NCI-H1048 (cell line): ENCODE measurements around the gene KCTD1.

Experiments
- DNase-seq: peaks from one replicate; lab custom pipeline; 2025; lab: John Stamatoyannopoulos, UW

KCTD1 gene

GRCh38 chr18:26521617-26522016 is 26.7 kb downstream of the KCTD1 start:
- no peak for DNase-seq

- no peak for DNase-seq
Observed at GRCh38 chr18:26520974-26521373, 27.4 kb downstream of the KCTD1 start.

- DNase-seq: no peak
Observed at GRCh38 chr18:26519114-26519513, 29.2 kb downstream of the KCTD1 start.

- no peak for DNase-seq
Observed at GRCh38 chr18:26516964-26517363, 31.4 kb downstream of the KCTD1 start.

GRCh38 chr18:26515643-26516487 is 32.5 kb downstream of the KCTD1 start:
- no peak for DNase-seq

GRCh38 chr18:26511339-26512071 is 36.8 kb downstream of the KCTD1 start:
- no peak for DNase-seq

GRCh38 chr18:26510337-26510736 is 38.0 kb downstream of the KCTD1 start:
- DNase-seq: no peak

GRCh38 chr18:26506012-26506411 is 42.3 kb downstream of the KCTD1 start:
- no peak for DNase-seq

GRCh38 chr18:26504831-26505230 is 43.5 kb downstream of the KCTD1 start:
- no peak for DNase-seq

GRCh38 chr18:26503382-26503781 is 45.0 kb downstream of the KCTD1 start:
- no peak for DNase-seq

- DNase-seq: peak; percentile 34
Observed at GRCh38 chr18:26502823-26503222, 45.5 kb downstream of the KCTD1 start.

GRCh38 chr18:26497866-26498265 is 50.5 kb downstream of the KCTD1 start:
- DNase-seq: no peak

- DNase-seq: no peak
Observed at GRCh38 chr18:26496528-26496927, 51.8 kb downstream of the KCTD1 start.

- no peak for DNase-seq
Observed at GRCh38 chr18:26495287-26495686, 53.1 kb downstream of the KCTD1 start.

- DNase-seq: no peak
Observed at GRCh38 chr18:26493021-26493420, 55.3 kb downstream of the KCTD1 start.

GRCh38 chr18:26491194-26491816 is 57.0 kb downstream of the KCTD1 start:
- no peak for DNase-seq

GRCh38 chr18:26489881-26490280 is 58.5 kb downstream of the KCTD1 start:
- DNase-seq: no peak

GRCh38 chr18:26489191-26489590 is 59.2 kb downstream of the KCTD1 start:
- no peak for DNase-seq

- no peak for DNase-seq
Observed at GRCh38 chr18:26488417-26489009, 59.8 kb downstream of the KCTD1 start.

- DNase-seq: no peak
Observed at GRCh38 chr18:26487437-26487836, 60.9 kb downstream of the KCTD1 start.

GRCh38 chr18:26483633-26484032 is 64.7 kb downstream of the KCTD1 start:
- DNase-seq: no peak

GRCh38 chr18:26482569-26482968 is 65.8 kb downstream of the KCTD1 start:
- no peak for DNase-seq
